HepG2 (cell line): ENCODE results near the gene BMERB1. TPM values are rescaled to one million over a fixed set of nuclear protein-coding genes. Genes with fewer than 3 reads are reported as not detected.

Experiments
- AGO2 ChIP-seq: fragments of 200-400 bp; formaldehyde crosslinking; optimal IDR thresholded peaks from 2 replicates; pipeline ENCODE3; 2017; ENCODE audit warnings: mild to moderate bottlenecking, low read depth, low read length, moderate library complexity
- CHCHD3 ChIP-seq: sonication (generic); formaldehyde crosslinking; IDR thresholded peaks from 2 replicates; pipeline ENCODE4 v1.8.0; 2022; ENCODE audit warnings: mild to moderate bottlenecking, missing genetic modification reagents, moderate library complexity
- FOSL1 ChIP-seq: sonication (generic); formaldehyde crosslinking; IDR thresholded peaks from 2 replicates; pipeline ENCODE4 v1.9.0; 2021; ENCODE audit warnings: missing genetic modification reagents, borderline replicate concordance
- GFI1 ChIP-seq: sonication (generic); formaldehyde crosslinking; IDR thresholded peaks from 2 replicates; pipeline ENCODE4 v1.5.0; 2020; ENCODE audit warnings: missing genetic modification reagents, mild to moderate bottlenecking, borderline replicate concordance
- LCORL ChIP-seq, 2 experiments: fragments of 450-650 bp in 1 of 2; sonication (generic) in 1 of 2; formaldehyde crosslinking in 1 of 2; IDR thresholded peaks; 2 replicates each; pipeline versions ENCODE4 v1.5.0 to v1.6.1; 2017 to 2020; ENCODE audit warnings: antibody characterized with exemption in 1 of 2, missing genetic modification reagents in 1 of 2
- RBM39 ChIP-seq: fragments of 200-400 bp; formaldehyde crosslinking; IDR thresholded peaks from one replicate; pipeline ENCODE4 v1.6.1; 2018; ENCODE audit warnings: antibody characterized with exemption, mild to moderate bottlenecking, low read depth, low read length; ENCODE audit not compliant: poor library complexity, severe bottlenecking
- RXRB ChIP-seq: IDR thresholded peaks from 2 replicates; pipeline ENCODE4 v1.6.1; 2016; ENCODE audit warnings: borderline replicate concordance, missing genetic modification reagents, missing compliant biosample characterization
- SOX5 ChIP-seq: IDR thresholded peaks from 2 replicates; pipeline ENCODE4 v1.6.1; 2016; ENCODE audit warnings: borderline replicate concordance
- STAT5B ChIP-seq: sonication (generic); formaldehyde crosslinking; IDR thresholded peaks from 2 replicates; pipeline ENCODE4 v1.4.0; 2020; ENCODE audit warnings: missing genetic modification reagents
- TEAD2 ChIP-seq: sonication (generic); formaldehyde crosslinking; IDR thresholded peaks from 2 replicates; pipeline ENCODE4 v1.9.0; 2021; ENCODE audit warnings: missing genetic modification reagents
- THYN1 ChIP-seq: sonication (generic); formaldehyde crosslinking; IDR thresholded peaks from 2 replicates; pipeline ENCODE4 v1.8.1; 2023; ENCODE audit warnings: low read depth, mild to moderate bottlenecking, moderate library complexity, missing genetic modification reagents, borderline replicate concordance
- TP53 ChIP-seq: sonication (generic); formaldehyde crosslinking; conservative IDR thresholded peaks from 2 replicates; pipeline ENCODE4 v1.4.0; 2020; ENCODE audit warnings: missing genetic modification reagents
- XRCC5 ChIP-seq: fragments of 200-400 bp; formaldehyde crosslinking; optimal IDR thresholded peaks from 2 replicates; pipeline ENCODE3; 2017; ENCODE audit warnings: mild to moderate bottlenecking, low read length
- ZFP41 ChIP-seq: sonication (generic); formaldehyde crosslinking; IDR thresholded peaks from 2 replicates; pipeline ENCODE4 v1.4.0; 2020; ENCODE audit warnings: mild to moderate bottlenecking, missing genetic modification reagents, borderline replicate concordance
- ZNF326 ChIP-seq: sonication (generic); formaldehyde crosslinking; IDR thresholded peaks from 2 replicates; pipeline ENCODE4 v1.4.0; 2020; ENCODE audit warnings: missing genetic modification reagents, borderline replicate concordance
- ZNF333 ChIP-seq: sonication (generic); formaldehyde crosslinking; IDR thresholded peaks from 2 replicates; pipeline ENCODE4 v1.4.0; 2020; ENCODE audit warnings: mild to moderate bottlenecking, missing genetic modification reagents, borderline replicate concordance
- ZNF343 ChIP-seq: sonication (generic); formaldehyde crosslinking; IDR thresholded peaks from 2 replicates; pipeline ENCODE4 v1.4.0; 2020; ENCODE audit warnings: mild to moderate bottlenecking, missing genetic modification reagents
- ZNF44 ChIP-seq: sonication (generic); formaldehyde crosslinking; IDR thresholded peaks from 2 replicates; pipeline ENCODE4 v1.5.1; 2020; ENCODE audit warnings: mild to moderate bottlenecking, missing genetic modification reagents
- ZNF562 ChIP-seq: sonication (generic); formaldehyde crosslinking; IDR thresholded peaks from 2 replicates; pipeline ENCODE4 v1.8.0; 2022; ENCODE audit warnings: missing genetic modification reagents, borderline replicate concordance
- ZNF589 ChIP-seq: sonication (generic); formaldehyde crosslinking; conservative IDR thresholded peaks from 2 replicates; pipeline ENCODE4 v1.8.0; 2022; ENCODE audit warnings: mild to moderate bottlenecking, moderate library complexity, missing genetic modification reagents
- ZNF713 ChIP-seq: sonication (generic); formaldehyde crosslinking; IDR thresholded peaks from 2 replicates; pipeline ENCODE4 v1.4.0; 2020; ENCODE audit warnings: mild to moderate bottlenecking, missing genetic modification reagents
- ZNF746 ChIP-seq: sonication (generic); formaldehyde crosslinking; IDR thresholded peaks from 2 replicates; pipeline ENCODE4 v1.8.0; 2022; ENCODE audit warnings: mild to moderate bottlenecking, missing genetic modification reagents
- ZNF777 ChIP-seq: sonication (generic); formaldehyde crosslinking; IDR thresholded peaks from 2 replicates; pipeline ENCODE4 v1.4.0; 2020; ENCODE audit warnings: missing genetic modification reagents
- ZNF83 ChIP-seq: sonication (generic); formaldehyde crosslinking; IDR thresholded peaks from 2 replicates; pipeline ENCODE4 v1.4.0; 2020; ENCODE audit warnings: missing genetic modification reagents, mild to moderate bottlenecking, borderline replicate concordance
- polyA plus RNA-seq, 8 experiments: library from polyadenylated mRNA; depleted of rRNA in 3 of 8; stranded (reverse) in 7 of 8; unstranded in 1 of 8; fragments of >200 nt; fragmentation: Illumina TruSeq in 4 of 8; extraction: Trizol in 4 of 8; gene quantifications; 2 replicates each; pipeline versions ENCODE4 v1.2.1 to v1.2.3, GENCODE V29; 2011 to 2016; ENCODE audit warnings: low read depth in 4 of 8, missing spikeins in 1 of 8, mixed read lengths in 1 of 8; ENCODE audit not compliant: insufficient read depth in 1 of 8
- total RNA-seq, 5 experiments: library from RNA; depleted of rRNA; stranded (reverse); fragments of >200 nt; fragmentation: Illumina TruSeq; extraction: Trizol; gene quantifications; 2 replicates each; pipeline ENCODE4 v1.2.3, GENCODE V29; 2016; ENCODE audit warnings: low read depth in 1 of 5
- TF ChIP-seq, protein P1 (sequence below): IDR thresholded peaks from 2 replicates; pipeline ENCODE4 v1.6.1; 2012; ENCODE audit warnings: inconsistent platforms
- TF ChIP-seq, protein P2 (sequence below): conservative IDR thresholded peaks from 2 replicates; pipeline ENCODE4 v1.6.1; 2018; ENCODE audit warnings: missing genetic modification reagents
- TF ChIP-seq, protein P3 (sequence below): sonication (generic); formaldehyde crosslinking; IDR thresholded peaks from 2 replicates; pipeline ENCODE4 v1.4.0; 2020; ENCODE audit warnings: mild to moderate bottlenecking, missing genetic modification reagents
- TF ChIP-seq, protein P4 (sequence below): sonication (generic); formaldehyde crosslinking; IDR thresholded peaks from 2 replicates; pipeline ENCODE4 v1.4.0; 2020; ENCODE audit warnings: missing genetic modification reagents

The BMERB1 gene
- total and polyA plus RNA-seq, 2 of the 13 experiments (the other 11 are each of a cell fraction or from before 2014, with no cell fraction given): 1.4 TPM

DNA sequence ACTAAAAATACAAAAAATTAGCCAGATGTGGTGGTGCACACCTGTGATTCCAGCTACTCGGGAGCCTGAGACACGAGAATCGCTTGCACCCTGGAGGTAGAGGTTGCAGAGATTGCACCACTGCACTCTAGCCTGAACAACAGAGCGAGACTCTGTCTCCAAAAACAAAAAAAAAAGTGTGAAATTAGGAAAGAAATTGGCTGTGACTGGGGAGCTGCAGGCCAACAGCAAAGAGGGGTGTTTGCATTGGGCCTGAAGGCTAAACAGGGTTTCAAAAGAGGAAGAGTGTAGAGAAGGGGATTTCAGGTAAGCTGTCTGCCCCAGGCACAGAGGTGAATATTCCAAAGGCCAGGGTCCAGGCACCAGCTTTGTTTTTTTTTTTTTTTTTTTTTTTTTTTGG is 9.4 kb downstream of the BMERB1 start (continued):
- TF ChIP-seq ZNF343 (CRISPR knock-in tag) (no peak), ZFP41 (CRISPR knock-in tag) (no peak), ZNF746 (CRISPR knock-in tag) (no peak), THYN1 (CRISPR knock-in tag) (no peak), ZNF589 (CRISPR knock-in tag) (no peak), SOX5 (CRISPR knock-in tag) (0 out of 2 replicates have a peak, but pooled peaks have one; percentile 12), CHCHD3 (CRISPR knock-in tag) (no peak), AGO2 (no peak), ZNF44 (CRISPR knock-in tag) (no peak), XRCC5 (no peak), RBM39 (no peak), ZNF562 (CRISPR knock-in tag) (no peak), ZNF777 (CRISPR knock-in tag) (no peak), RXRB (CRISPR knock-in tag) (0 out of 2 replicates have a peak, but pooled peaks have one; percentile 35), STAT5B (CRISPR knock-in tag) (no peak), LCORL (IDR thresholded peaks at IDR 0.05) (peak; percentile 70; the same call in 1 of the 2 replicates), LCORL (CRISPR knock-in tag; IDR thresholded peaks at IDR 0.05) (peak; percentile 93), ZNF83 (CRISPR knock-in tag) (no peak), TP53 (CRISPR knock-in tag) (no peak), FOSL1 (CRISPR knock-in tag) (no peak), ZNF326 (CRISPR knock-in tag) (no peak), ZNF713 (CRISPR knock-in tag) (no peak), TEAD2 (CRISPR knock-in tag) (no peak), GFI1 (CRISPR knock-in tag) (peak; percentile 53; the same call in 1 of the 2 replicates), ZNF333 (CRISPR knock-in tag) (no peak)
- TF ChIP-seq, protein P1, sequence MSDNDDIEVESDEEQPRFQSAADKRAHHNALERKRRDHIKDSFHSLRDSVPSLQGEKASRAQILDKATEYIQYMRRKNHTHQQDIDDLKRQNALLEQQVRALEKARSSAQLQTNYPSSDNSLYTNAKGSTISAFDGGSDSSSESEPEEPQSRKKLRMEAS: no peak
- TF ChIP-seq, protein P2, sequence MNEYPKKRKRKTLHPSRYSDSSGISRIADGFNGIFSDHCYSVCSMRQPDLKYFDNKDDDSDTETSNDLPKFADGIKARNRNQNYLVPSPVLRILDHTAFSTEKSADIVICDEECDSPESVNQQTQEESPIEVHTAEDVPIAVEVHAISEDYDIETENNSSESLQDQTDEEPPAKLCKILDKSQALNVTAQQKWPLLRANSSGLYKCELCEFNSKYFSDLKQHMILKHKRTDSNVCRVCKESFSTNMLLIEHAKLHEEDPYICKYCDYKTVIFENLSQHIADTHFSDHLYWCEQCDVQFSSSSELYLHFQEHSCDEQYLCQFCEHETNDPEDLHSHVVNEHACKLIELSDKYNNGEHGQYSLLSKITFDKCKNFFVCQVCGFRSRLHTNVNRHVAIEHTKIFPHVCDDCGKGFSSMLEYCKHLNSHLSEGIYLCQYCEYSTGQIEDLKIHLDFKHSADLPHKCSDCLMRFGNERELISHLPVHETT: no peak
- TF ChIP-seq, protein P3, sequence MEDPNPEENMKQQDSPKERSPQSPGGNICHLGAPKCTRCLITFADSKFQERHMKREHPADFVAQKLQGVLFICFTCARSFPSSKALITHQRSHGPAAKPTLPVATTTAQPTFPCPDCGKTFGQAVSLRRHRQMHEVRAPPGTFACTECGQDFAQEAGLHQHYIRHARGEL (CRISPR knock-in tag): no peak
- TF ChIP-seq, protein P4, sequence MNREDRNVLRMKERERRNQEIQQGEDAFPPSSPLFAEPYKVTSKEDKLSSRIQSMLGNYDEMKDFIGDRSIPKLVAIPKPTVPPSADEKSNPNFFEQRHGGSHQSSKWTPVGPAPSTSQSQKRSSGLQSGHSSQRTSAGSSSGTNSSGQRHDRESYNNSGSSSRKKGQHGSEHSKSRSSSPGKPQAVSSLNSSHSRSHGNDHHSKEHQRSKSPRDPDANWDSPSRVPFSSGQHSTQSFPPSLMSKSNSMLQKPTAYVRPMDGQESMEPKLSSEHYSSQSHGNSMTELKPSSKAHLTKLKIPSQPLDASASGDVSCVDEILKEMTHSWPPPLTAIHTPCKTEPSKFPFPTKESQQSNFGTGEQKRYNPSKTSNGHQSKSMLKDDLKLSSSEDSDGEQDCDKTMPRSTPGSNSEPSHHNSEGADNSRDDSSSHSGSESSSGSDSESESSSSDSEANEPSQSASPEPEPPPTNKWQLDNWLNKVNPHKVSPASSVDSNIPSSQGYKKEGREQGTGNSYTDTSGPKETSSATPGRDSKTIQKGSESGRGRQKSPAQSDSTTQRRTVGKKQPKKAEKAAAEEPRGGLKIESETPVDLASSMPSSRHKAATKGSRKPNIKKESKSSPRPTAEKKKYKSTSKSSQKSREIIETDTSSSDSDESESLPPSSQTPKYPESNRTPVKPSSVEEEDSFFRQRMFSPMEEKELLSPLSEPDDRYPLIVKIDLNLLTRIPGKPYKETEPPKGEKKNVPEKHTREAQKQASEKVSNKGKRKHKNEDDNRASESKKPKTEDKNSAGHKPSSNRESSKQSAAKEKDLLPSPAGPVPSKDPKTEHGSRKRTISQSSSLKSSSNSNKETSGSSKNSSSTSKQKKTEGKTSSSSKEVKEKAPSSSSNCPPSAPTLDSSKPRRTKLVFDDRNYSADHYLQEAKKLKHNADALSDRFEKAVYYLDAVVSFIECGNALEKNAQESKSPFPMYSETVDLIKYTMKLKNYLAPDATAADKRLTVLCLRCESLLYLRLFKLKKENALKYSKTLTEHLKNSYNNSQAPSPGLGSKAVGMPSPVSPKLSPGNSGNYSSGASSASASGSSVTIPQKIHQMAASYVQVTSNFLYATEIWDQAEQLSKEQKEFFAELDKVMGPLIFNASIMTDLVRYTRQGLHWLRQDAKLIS (CRISPR knock-in tag): no peak
